Measurements from ENCODE around the gene RNASE13. TPM values are rescaled to one million over a fixed set of nuclear protein-coding genes. Genes with fewer than 3 reads are reported as not detected.

RNASE13 gene
- total RNA-seq (2021; ENCODE audit: unreplicated experiment) (not detected), Bru-seq, nascent RNA (not detected), BruChase-seq, experiment 1, labeled RNA remaining after a 2-hour chase (not detected), BruChase-seq, experiment 2, labeled RNA remaining after a 6-hour chase (not detected)
- not detected for polyA plus RNA-seq (2012; ENCODE audit: insufficient read length)
- long read RNA-seq = 0 reads

GRCh38 chr14:21034707-21035106 is at the start of gene RNASE13:
Gene RNASE13, minus strand, starts transcription at chr14:21034807. Its CDS starts 519 bp downstream, at chr14:21034288.
- H3K27ac ChIP-seq (ENCODE audit: low read length) = no peak within 1 kb of the TSS
- H3K36me3 ChIP-seq (ENCODE audit: control insufficient read depth, insufficient read depth, low read length) = no peaks in the 10 kb centered on the region
- ATAC-seq (no peak), DNase-seq (ENCODE audit: low read depth, low spot score) (no peak)
- H3K4me1 ChIP-seq (ENCODE audit: control insufficient read depth, insufficient read depth, low read length) = no peaks in the 10 kb centered on the region
- H3K27me3 ChIP-seq (ENCODE audit: control insufficient read depth, insufficient read depth, low read length) = no peaks in the 10 kb centered on the region; the same call in none of the 2 replicates
- intact Hi-C loops (cut with micrococcal nuclease; ENCODE audit: unreplicated experiment) = no loop called here
- H3K4me3 ChIP-seq (ENCODE audit: low read depth in 2 of 2, low read length in 2 of 2) = no peak within 1 kb of the TSS
- POLR2A ChIA-PET = interaction anchor here (0.6 kb wide), 1 partner anchor 423 kb away, joined by 7 read pairs; no protein-coding TSS in a partner anchor
- CTCF ChIA-PET = interaction anchor here (2.2 kb wide), 1 partner anchor 20 kb away, joined by 11 read pairs; no protein-coding TSS in a partner anchor
- no peaks in the 10 kb centered on the region for H3K9me3 ChIP-seq (ENCODE audit: control insufficient read depth, insufficient read depth, low read depth, low read length)
- TF ChIP-seq, protein P1, sequence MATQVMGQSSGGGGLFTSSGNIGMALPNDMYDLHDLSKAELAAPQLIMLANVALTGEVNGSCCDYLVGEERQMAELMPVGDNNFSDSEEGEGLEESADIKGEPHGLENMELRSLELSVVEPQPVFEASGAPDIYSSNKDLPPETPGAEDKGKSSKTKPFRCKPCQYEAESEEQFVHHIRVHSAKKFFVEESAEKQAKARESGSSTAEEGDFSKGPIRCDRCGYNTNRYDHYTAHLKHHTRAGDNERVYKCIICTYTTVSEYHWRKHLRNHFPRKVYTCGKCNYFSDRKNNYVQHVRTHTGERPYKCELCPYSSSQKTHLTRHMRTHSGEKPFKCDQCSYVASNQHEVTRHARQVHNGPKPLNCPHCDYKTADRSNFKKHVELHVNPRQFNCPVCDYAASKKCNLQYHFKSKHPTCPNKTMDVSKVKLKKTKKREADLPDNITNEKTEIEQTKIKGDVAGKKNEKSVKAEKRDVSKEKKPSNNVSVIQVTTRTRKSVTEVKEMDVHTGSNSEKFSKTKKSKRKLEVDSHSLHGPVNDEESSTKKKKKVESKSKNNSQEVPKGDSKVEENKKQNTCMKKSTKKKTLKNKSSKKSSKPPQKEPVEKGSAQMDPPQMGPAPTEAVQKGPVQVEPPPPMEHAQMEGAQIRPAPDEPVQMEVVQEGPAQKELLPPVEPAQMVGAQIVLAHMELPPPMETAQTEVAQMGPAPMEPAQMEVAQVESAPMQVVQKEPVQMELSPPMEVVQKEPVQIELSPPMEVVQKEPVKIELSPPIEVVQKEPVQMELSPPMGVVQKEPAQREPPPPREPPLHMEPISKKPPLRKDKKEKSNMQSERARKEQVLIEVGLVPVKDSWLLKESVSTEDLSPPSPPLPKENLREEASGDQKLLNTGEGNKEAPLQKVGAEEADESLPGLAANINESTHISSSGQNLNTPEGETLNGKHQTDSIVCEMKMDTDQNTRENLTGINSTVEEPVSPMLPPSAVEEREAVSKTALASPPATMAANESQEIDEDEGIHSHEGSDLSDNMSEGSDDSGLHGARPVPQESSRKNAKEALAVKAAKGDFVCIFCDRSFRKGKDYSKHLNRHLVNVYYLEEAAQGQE (IDR thresholded peaks at IDR 0.05; ENCODE audit: insufficient read depth in 1 of 2, low read depth in 2 of 2, low read length in 1 of 2) = no peak
- TF ChIP-seq, protein P2, sequence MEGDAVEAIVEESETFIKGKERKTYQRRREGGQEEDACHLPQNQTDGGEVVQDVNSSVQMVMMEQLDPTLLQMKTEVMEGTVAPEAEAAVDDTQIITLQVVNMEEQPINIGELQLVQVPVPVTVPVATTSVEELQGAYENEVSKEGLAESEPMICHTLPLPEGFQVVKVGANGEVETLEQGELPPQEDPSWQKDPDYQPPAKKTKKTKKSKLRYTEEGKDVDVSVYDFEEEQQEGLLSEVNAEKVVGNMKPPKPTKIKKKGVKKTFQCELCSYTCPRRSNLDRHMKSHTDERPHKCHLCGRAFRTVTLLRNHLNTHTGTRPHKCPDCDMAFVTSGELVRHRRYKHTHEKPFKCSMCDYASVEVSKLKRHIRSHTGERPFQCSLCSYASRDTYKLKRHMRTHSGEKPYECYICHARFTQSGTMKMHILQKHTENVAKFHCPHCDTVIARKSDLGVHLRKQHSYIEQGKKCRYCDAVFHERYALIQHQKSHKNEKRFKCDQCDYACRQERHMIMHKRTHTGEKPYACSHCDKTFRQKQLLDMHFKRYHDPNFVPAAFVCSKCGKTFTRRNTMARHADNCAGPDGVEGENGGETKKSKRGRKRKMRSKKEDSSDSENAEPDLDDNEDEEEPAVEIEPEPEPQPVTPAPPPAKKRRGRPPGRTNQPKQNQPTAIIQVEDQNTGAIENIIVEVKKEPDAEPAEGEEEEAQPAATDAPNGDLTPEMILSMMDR (IDR thresholded peaks at IDR 0.05) = no peak
- TF ChIP-seq SIN3A (IDR thresholded peaks at IDR 0.05; ENCODE audit: borderline replicate concordance, insufficient read depth, low read depth, low read length) (no peak), TCF7L2 (IDR thresholded peaks at IDR 0.05; ENCODE audit: low read depth, low read length) (no peak), POLR2AphosphoS5 (IDR thresholded peaks at IDR 0.05; ENCODE audit: low read depth, low read length) (no peak)
- in situ Hi-C loops (cut with HindIII; ENCODE audit: low pct_unique_long_range_greater_than_20kb, low sequenced_read_pairs) = no loop called here
- no TSS peak for BruUV-seq (replicated peaks)

GRCh38 chr14:21084396-21084795 is 49.8 kb upstream of the RNASE13 start:
- TF ChIP-seq, protein P1 (IDR thresholded peaks at IDR 0.05; ENCODE audit: insufficient read depth in 1 of 2, low read depth in 2 of 2, low read length in 1 of 2) = no peak
- TF ChIP-seq, protein P2 (IDR thresholded peaks at IDR 0.05) = no peak
- no peak for TF ChIP-seq POLR2AphosphoS5 (IDR thresholded peaks at IDR 0.05; ENCODE audit: low read depth, low read length)
- no peak for TF ChIP-seq SIN3A (IDR thresholded peaks at IDR 0.05; ENCODE audit: borderline replicate concordance, insufficient read depth, low read depth, low read length)
- TF ChIP-seq TCF7L2 (IDR thresholded peaks at IDR 0.05; ENCODE audit: low read depth, low read length) = no peak
- POLR2A ChIA-PET = no interaction called here
- Histone ChIP-seq H3K4me3 (ENCODE audit: low read depth in 2 of 2, low read length in 2 of 2) (no peak overlapping the region), H3K27ac (ENCODE audit: low read length) (no peak overlapping the region), H3K27me3 (ENCODE audit: control insufficient read depth, insufficient read depth, low read length) (no peaks in the 10 kb centered on the region), H3K4me1 (ENCODE audit: control insufficient read depth, insufficient read depth, low read length) (no peaks in the 10 kb centered on the region), H3K9me3 (ENCODE audit: control insufficient read depth, insufficient read depth, low read depth, low read length) (no peaks in the 10 kb centered on the region), H3K36me3 (ENCODE audit: control insufficient read depth, insufficient read depth, low read length) (no peaks in the 10 kb centered on the region)
- intact Hi-C loops (cut with micrococcal nuclease; ENCODE audit: unreplicated experiment) (no loop called here), in situ Hi-C loops (cut with HindIII; ENCODE audit: low pct_unique_long_range_greater_than_20kb, low sequenced_read_pairs) (no loop called here)
- DNase-seq (ENCODE audit: low read depth, low spot score) (no peak), ATAC-seq (no peak)
- CTCF ChIA-PET = no interaction called here
- no TSS peak for BruUV-seq (replicated peaks)

All from Panc1 (cell line).